ENCODE results near the gene PEAR1.

- TF ChIP-seq, protein P1, sequence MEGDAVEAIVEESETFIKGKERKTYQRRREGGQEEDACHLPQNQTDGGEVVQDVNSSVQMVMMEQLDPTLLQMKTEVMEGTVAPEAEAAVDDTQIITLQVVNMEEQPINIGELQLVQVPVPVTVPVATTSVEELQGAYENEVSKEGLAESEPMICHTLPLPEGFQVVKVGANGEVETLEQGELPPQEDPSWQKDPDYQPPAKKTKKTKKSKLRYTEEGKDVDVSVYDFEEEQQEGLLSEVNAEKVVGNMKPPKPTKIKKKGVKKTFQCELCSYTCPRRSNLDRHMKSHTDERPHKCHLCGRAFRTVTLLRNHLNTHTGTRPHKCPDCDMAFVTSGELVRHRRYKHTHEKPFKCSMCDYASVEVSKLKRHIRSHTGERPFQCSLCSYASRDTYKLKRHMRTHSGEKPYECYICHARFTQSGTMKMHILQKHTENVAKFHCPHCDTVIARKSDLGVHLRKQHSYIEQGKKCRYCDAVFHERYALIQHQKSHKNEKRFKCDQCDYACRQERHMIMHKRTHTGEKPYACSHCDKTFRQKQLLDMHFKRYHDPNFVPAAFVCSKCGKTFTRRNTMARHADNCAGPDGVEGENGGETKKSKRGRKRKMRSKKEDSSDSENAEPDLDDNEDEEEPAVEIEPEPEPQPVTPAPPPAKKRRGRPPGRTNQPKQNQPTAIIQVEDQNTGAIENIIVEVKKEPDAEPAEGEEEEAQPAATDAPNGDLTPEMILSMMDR (IDR thresholded peaks at IDR 0.05), result no peak
- no peak for TF ChIP-seq EZH2 (IDR thresholded peaks at IDR 0.05; ENCODE audit: borderline replicate concordance, insufficient read depth, low read depth, low read length, poor library complexity, severe bottlenecking)
Observed at GRCh38 chr1:156933136-156933535, 39.6 kb downstream of the PEAR1 start.

Measured in B cell (primary cell).